ENCODE data around the gene RAD21L1. TPM values are rescaled to one million over a fixed set of nuclear protein-coding genes. Genes with fewer than 3 reads are reported as not detected.

Gene RAD21L1
- polyA plus RNA-seq, 3 donors: not detected

DNA sequence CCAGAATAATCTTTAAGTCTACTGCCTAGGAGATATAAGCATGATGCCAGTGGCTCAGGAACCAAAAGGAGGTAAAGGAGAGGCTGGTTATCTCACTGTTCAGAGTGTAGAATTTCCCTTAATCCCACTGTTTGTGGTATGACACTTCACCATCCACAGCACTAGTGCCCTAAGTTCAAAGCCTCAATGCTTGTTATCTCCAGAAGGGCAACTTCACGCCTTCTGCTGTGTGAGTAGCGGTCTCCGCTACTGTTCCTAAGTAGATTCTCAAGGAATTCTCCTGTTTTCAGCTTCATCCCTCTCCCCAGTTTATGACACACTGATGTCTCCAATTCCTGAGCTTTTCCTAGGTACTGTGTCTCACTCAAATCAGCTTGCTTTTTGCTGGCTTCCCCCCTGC, 26.6 kb downstream of the RAD21L1 start:
- no peak for DNase-seq
- Histone ChIP-seq H3K4me2 (replicated peaks; ENCODE audit: extremely low read depth, low read length, poor library complexity, severe bottlenecking) (no peak overlapping the region), H2AFZ (ENCODE audit: insufficient read depth, low read depth, low read length, poor library complexity, severe bottlenecking) (no peak overlapping the region), H3K4me1 (ENCODE audit: control insufficient read depth in 1 of 2, insufficient read depth in 2 of 2, low read length in 2 of 2) (no peaks in the 10 kb centered on the region), H3K27ac (ENCODE audit: low read depth in 1 of 2, low read length in 2 of 2) (no peak overlapping the region), H3K9me3 (replicated peaks in 1 of 2; ENCODE audit: control insufficient read depth in 1 of 2, insufficient read depth in 1 of 2, low read length in 2 of 2) (peaks cover 3 to 6% of the 10 kb centered on the region in 2 donors), H3K27me3 (ENCODE audit: control insufficient read depth in 2 of 2, insufficient read depth in 2 of 2, low read length in 2 of 2) (peaks cover 10 to 26% of the 10 kb centered on the region in 2 donors), H4K20me1 (ENCODE audit: insufficient read depth, low read length) (no peaks in the 10 kb centered on the region), H3K36me3 (replicated peaks in 1 of 2; ENCODE audit: control insufficient read depth in 1 of 2, insufficient read depth in 2 of 2, low read length in 2 of 2) (no peaks in the 10 kb centered on the region), H3K9ac (ENCODE audit: insufficient read depth, low read length, poor library complexity, severe bottlenecking) (no peak overlapping the region), H3K79me2 (ENCODE audit: insufficient read depth, low read length) (no peaks in the 10 kb centered on the region), H3K4me3 (replicated peaks in 1 of 3; ENCODE audit: low read depth in 2 of 3, low read length in 3 of 3) (no peak overlapping the region)
- H3K4me3 Mint-ChIP-seq: no peak overlapping the region
- H3K27ac Mint-ChIP-seq: peak overlapping the region in 1 of 7 donors; percentile 44
- WGBS (ENCODE audit: insufficient coverage): 94% methylated on average over 3 of the region's 3 CpGs
- H3K4me1 Mint-ChIP-seq: no peaks in the 10 kb centered on the region
- H3K27me3 Mint-ChIP-seq (ENCODE audit: low read depth in 3 of 3): peaks cover 6 to 29% (median 6%) of the 10 kb centered on the region in 3 donors
- intact Hi-C loops (cut with micrococcal nuclease): no loop called here
- TF ChIP-seq, protein P1, sequence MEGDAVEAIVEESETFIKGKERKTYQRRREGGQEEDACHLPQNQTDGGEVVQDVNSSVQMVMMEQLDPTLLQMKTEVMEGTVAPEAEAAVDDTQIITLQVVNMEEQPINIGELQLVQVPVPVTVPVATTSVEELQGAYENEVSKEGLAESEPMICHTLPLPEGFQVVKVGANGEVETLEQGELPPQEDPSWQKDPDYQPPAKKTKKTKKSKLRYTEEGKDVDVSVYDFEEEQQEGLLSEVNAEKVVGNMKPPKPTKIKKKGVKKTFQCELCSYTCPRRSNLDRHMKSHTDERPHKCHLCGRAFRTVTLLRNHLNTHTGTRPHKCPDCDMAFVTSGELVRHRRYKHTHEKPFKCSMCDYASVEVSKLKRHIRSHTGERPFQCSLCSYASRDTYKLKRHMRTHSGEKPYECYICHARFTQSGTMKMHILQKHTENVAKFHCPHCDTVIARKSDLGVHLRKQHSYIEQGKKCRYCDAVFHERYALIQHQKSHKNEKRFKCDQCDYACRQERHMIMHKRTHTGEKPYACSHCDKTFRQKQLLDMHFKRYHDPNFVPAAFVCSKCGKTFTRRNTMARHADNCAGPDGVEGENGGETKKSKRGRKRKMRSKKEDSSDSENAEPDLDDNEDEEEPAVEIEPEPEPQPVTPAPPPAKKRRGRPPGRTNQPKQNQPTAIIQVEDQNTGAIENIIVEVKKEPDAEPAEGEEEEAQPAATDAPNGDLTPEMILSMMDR (IDR thresholded peaks at IDR 0.05): no peak
- H3K36me3 Mint-ChIP-seq: peaks cover 0 to 2% of the 10 kb centered on the region in 2 donors
- peaks cover 3 to 17% (median 12%) of the 10 kb centered on the region in 7 donors for H3K9me3 Mint-ChIP-seq

DNA sequence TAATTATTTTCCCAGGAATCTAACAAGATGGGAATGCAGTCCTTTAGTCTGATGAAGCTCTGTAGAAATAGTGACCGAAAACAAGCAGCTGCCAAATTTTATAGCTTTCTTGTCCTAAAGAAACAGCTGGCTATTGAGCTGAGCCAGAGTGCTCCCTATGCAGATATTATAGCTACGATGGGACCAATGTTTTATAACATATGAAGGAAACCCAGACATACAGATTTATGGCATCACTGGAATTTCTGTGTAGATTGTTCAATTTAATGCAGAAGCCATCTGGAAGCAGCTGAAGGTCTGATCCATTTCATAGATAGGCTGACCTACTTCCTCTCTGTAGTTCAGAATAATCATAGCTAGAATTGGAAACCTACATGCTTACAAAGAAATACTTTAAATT, 28.4 kb downstream of the RAD21L1 start:
- H3K4me2 ChIP-seq (replicated peaks; ENCODE audit: extremely low read depth, low read length, poor library complexity, severe bottlenecking): no peak overlapping the region
- peaks cover 3 to 6% of the 10 kb centered on the region in 2 donors for H3K9me3 ChIP-seq (replicated peaks in 1 of 2; ENCODE audit: control insufficient read depth in 1 of 2, insufficient read depth in 1 of 2, low read length in 2 of 2)
- no peaks in the 10 kb centered on the region for H3K36me3 ChIP-seq (replicated peaks in 1 of 2; ENCODE audit: control insufficient read depth in 1 of 2, insufficient read depth in 2 of 2, low read length in 2 of 2)
- no peak overlapping the region for H3K4me3 ChIP-seq (replicated peaks in 1 of 3; ENCODE audit: low read depth in 2 of 3, low read length in 3 of 3)
- TF ChIP-seq, protein P1 (IDR thresholded peaks at IDR 0.05): no peak
- DNase-seq: no peak
- no peak overlapping the region for H2AFZ ChIP-seq (ENCODE audit: insufficient read depth, low read depth, low read length, poor library complexity, severe bottlenecking)
- Mint-ChIP-seq H3K27me3 (ENCODE audit: low read depth in 3 of 3) (peaks cover 6 to 29% (median 6%) of the 10 kb centered on the region in 3 donors), H3K27ac (no peak overlapping the region), H3K4me1 (no peaks in the 10 kb centered on the region), H3K36me3 (peaks cover 0 to 2% of the 10 kb centered on the region in 2 donors), H3K9me3 (peaks cover 3 to 17% (median 12%) of the 10 kb centered on the region in 7 donors), H3K4me3 (no peak overlapping the region)
- WGBS (ENCODE audit: insufficient coverage): no CpG with 5 or more reads among the region's 2 CpGs
- peaks cover 13 to 32% of the 10 kb centered on the region in 2 donors for H3K27me3 ChIP-seq (ENCODE audit: control insufficient read depth in 2 of 2, insufficient read depth in 2 of 2, low read length in 2 of 2)
- no peak overlapping the region for H3K9ac ChIP-seq (ENCODE audit: insufficient read depth, low read length, poor library complexity, severe bottlenecking)
- H3K79me2 ChIP-seq (ENCODE audit: insufficient read depth, low read length): no peaks in the 10 kb centered on the region
- H3K27ac ChIP-seq (ENCODE audit: low read depth in 1 of 2, low read length in 2 of 2): no peak overlapping the region
- no peaks in the 10 kb centered on the region for H3K4me1 ChIP-seq (ENCODE audit: control insufficient read depth in 1 of 2, insufficient read depth in 2 of 2, low read length in 2 of 2)
- intact Hi-C loops (cut with micrococcal nuclease): no loop called here
- no peaks in the 10 kb centered on the region for H4K20me1 ChIP-seq (ENCODE audit: insufficient read depth, low read length)
